T-helper 2 cell treated with Interferon-gamma antibody and Interleukin-4, amounts not matched to agents 100 ng/mL and 5 ng/mL, for 36 hours (primary cell): Measurements from ENCODE around the gene CTIF. TPM values are rescaled to one million over a fixed set of nuclear protein-coding genes. Genes with fewer than 3 reads are reported as not detected.

Source experiments
- intact Hi-C: fragments of 100-400 bp; cut with micrococcal nuclease; formaldehyde crosslinking; loops from one replicate; pipeline ENCODE4 v1.15.1; 2023
- total RNA-seq: library from RNA; stranded (reverse); gene quantifications from 2 replicates; pipeline ENCODE4 v1.2.3, GENCODE V29; 2022

The CTIF gene
- total RNA-seq, 1 donor from 2014 or later: 2.4 TPM

DNA sequence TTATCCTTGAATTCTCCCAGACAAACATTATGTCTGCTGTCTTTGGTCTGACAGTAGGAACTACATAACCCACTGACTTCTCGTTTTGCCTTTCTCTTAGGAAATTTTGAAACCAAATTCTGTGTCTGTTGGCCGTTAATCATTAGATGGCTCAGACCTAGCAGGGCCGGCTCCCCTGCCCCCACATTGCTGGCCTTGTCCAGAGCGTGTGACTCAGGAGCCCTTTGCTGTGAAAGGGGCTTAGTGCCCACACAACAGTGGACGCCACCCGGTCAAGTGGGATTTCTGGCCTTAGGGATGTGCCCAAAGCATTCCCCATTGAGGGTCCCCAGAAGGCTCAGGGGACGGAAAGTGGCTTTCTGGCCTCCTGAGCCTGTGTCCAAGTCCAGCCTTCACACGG is 137.5 kb downstream of the CTIF start:
- intact Hi-C loops: loop anchor here (1.0 to 10.0 kb wide), 6 partner anchors 96 to 1181 kb away; no protein-coding TSS in a partner anchor

DNA sequence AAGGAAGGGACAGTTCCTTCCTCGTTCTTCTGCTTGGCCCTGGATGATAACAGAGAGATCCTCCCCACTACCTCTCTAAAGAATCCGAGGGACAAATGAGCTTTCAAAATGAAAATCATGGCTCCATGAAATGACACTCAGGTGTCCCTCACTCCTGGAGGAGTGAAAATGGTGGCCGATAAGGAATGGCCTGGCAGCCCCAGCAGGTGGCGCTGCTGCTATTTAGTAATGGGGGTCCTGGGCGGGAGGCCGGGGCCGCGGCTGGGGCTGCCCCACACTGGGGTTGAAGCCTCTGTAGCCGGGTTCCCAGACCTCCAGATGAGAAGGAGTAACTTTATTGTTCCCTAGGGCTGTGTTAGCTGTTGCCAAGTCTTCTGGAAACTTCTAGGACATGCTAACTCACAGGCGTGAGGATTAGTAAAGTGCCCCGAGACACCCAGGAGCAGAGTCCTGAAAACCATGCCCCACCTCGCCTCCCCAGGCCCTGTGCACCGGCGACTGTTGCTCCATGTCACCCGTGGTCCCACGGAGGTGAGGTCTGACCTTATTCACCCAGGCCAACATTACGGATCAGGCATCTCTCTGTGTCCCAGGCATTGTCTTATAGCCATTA is 138.0 kb downstream of the CTIF start:
- intact Hi-C loops: loop anchor here (1.0 to 10.0 kb wide), 6 partner anchors 95 to 1180 kb away; no protein-coding TSS in a partner anchor

DNA sequence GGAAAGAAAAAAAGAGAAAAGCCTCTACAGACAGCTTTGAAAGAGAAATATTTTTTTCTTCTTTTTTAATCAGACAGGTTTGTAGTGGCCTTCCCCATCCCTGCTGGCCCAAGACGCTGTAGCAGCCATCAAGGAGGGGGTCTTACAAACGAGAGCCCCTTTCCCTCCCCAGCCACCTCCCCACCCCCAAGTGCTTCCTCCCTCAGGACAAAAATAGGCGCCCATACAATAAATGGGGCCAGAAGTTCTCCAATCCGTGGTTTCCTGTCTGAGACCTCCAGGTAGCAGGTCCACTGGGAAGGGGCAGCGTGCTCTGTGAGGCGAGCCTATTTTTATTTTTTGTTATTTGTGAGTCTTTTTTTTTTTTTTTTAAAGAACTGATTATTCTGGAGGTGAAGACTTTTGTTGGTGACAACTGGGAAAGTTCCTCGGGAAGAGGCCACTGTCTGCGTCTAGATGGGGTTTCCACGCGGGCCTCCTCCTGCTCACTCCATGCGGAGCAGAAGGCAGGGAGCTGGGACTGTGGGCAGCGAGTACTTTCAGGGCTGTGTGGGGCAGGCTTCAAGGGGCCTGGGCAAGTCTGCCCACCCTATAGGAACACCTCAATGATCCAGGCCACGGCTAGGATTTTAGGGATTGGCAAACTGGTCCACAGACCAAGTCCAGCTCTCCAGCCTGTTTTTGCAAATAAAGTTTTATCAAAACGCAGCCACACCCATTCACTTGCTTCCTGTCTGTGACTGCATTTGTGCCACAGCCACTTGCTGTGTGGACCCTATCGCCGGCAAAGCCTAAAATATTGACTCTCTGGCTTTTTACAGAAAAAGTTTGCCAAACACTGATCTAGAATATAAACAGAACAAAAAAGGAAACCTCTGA is 139.6 kb downstream of the CTIF start:
- intact Hi-C loops: loop anchor here (5.0 to 10.0 kb wide), 5 partner anchors 94 to 1179 kb away; no protein-coding TSS in a partner anchor

GRCh38 chr18:48679236-48679635 is 140.4 kb downstream of the CTIF start:
- intact Hi-C loops: loop anchor here (5.0 to 10.0 kb wide), 5 partner anchors 93 to 1178 kb away; no protein-coding TSS in a partner anchor

- intact Hi-C loops: no loop called here
These were observed 141.8 kb downstream of the CTIF start for GRCh38 chr18:48680339-48681250.

DNA sequence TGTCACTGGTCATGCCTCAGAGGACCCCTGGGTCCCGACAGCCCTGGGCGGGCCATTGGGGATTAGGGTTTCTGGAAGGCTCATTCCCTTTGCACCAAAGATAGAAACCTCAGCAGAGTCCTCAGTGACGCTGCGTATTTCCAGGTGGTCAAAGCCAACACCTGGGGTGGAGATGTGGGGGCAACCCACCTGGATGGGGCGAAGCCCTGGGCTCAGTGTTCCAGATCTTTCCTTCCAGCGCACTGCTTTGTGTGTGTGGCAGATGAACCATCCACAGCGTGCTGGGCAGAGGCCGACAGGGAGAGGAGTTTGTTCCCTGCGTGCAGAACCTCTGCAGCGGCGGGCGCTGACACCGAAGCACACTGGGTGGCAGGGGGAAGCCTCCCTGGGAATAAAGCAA is 143.9 kb downstream of the CTIF start:
- intact Hi-C loops: no loop called here

- intact Hi-C loops: no loop called here
These were observed 144.4 kb downstream of the CTIF start for GRCh38 chr18:48683197-48683596.

GRCh38 chr18:48683661-48684060 is 144.8 kb downstream of the CTIF start:
- intact Hi-C loops: no loop called here

DNA sequence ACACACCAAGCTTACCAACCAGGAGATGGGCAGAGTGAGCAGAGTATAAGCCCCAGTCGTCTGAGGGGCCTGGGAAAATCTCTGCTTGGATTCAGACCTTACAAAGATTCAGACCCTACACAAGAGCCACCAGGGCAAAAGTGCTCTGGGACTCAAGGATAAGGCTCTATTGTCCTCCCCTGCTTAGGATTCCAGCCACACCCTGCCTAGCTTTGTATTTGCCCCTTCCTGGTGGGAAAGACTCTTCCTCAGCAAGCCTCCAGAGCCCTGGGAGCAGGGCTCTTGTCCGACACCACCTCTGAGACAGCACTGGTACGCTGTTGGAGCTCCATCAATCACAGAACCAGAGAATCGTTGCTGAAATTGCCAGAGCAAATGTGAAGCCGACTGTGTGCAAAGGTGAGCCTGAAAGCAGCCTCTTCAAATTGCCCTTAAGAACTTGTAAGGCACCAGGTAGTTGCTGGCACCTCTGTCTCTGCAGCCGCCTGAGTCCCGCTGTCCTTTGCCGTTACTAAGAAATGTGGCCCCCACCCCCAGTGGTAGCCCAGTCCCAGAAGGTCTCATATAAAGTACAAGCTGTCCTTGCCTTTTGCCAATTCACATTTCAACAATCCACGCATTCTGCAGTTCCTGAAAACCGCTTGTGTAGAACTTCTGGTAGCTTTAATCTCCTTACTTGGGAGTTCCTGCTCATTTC is 148.7 kb downstream of the CTIF start:
- intact Hi-C loops: no loop called here

- intact Hi-C loops: no loop called here
These were observed 150.1 kb downstream of the CTIF start for GRCh38 chr18:48688961-48689360.

- intact Hi-C loops: no loop called here
These were observed 150.7 kb downstream of the CTIF start for GRCh38 chr18:48689548-48689947.

DNA sequence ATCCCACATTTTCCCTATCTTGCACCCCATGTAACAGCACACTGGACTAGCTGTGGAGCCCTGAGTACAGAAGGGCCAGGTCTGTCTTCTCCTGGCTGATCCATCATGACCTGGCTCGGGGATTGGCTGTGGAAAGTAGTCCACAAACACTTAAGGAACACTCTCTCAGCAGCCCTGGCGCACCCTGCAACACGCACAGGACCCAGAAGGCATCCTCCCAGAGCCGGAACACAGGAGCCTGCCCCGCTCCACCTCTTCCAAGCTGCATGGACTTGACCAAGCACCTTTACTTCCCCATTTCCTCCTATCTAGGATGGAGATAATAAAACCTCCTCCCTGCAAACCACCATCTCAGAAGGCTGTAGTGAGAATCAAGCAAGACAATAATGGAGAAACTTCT is 151.7 kb downstream of the CTIF start:
- intact Hi-C loops: no loop called here

GRCh38 chr18:48693006-48693405 is 154.2 kb downstream of the CTIF start:
- intact Hi-C loops: no loop called here

- intact Hi-C loops: no loop called here
These were observed 154.9 kb downstream of the CTIF start for GRCh38 chr18:48693625-48694262.

DNA sequence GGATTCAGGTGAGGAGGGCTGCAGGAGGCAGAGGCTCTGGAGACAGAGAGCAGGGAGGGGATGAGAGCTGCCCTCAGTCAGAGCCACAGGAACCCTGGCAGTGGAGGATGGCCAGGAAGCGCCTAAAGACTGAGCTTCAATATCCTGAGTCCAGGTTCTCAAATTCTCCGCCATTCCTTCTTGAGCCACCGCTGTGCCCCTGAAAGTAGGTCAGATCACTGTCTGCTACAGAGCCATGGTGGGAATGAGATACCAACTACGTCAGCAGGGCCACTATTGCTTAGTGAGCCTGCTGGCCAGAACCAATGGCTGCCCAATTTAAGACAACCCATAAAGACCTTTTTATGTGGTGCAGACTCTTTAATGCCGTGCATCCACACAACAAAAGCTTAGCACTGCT is 155.5 kb downstream of the CTIF start:
- intact Hi-C loops: no loop called here

- intact Hi-C loops: no loop called here
These were observed 156.8 kb downstream of the CTIF start for GRCh38 chr18:48695671-48696070.

DNA sequence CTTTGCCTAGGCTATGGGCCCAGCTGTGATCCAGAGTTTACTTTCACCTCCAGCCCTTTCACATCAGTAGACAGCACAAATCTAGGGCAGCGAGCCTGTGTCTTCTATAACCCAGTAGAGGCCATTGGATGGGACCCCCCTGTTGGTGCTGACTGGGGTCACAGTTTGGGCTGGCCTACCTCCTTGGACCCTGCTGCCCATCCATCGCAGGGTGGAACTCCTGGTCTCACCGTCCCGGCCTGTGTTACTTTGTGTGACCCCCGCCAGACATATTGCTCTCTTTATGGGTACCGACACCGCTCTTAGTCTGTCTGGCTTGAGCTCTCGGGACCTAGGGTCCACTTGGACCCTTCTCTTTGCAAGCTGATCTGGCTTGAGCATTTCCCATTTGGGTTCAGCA is 157.4 kb downstream of the CTIF start:
- intact Hi-C loops: no loop called here

DNA sequence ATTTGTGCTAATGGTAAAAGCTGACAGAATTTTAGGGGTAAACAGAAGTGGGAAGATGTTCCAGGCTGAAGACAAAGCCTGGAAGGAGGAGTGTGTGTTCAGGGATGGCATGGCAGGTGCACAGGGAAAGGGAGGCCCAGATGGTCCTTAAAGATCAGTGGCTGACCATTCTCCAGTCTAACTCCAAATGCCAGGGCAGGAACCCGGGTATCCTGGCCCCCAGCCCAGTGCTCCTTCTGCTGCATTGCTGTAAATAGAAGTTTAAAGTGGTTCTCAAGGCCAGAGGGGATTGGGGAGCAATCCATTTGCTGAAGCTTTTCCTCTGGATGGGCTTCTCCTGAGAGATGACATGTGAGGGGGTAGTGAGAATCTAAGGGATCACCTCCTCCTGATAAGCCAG is 158.6 kb downstream of the CTIF start:
- intact Hi-C loops: no loop called here

DNA sequence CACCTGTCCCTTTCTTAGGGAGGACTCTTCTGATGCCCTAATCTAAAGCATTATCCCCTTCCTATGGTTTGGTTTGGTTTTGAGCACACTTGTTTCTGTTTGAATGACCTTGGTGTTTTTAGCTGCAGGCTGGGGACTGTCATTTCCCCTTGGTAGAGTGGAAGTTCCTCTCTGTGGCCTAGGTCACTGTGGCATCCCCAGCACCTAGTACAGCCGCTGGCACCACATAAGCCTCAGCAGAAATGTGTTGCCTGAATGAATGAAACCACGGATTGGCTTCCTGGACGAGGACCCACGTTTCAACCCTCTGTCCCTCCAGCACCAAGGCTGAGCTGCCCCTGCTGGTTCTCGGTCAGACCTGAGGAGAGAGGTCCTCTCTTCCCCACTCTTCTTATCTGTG is 159.9 kb downstream of the CTIF start:
- intact Hi-C loops: no loop called here

DNA sequence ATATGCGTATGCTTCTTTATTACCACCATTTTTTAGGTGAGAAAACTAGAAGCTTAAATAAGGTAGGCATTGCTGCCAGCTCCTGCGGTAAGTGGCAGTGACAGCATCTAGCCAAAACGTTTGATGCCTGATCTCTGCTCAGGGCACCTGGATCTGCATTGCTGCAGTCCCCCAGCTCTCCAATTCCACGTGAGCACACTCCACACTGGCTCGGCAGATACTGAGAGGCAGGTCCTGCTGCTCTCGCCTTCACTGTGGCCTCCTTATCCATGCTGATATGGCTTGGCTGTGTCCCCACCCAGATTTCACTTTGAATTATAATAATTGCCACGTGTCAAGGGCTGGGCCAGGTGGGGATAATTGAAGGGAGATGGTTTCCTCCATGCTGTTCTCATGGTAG is 160.9 kb downstream of the CTIF start:
- intact Hi-C loops: no loop called here
